WTC11 (cell line): Measurements from ENCODE around the gene UNC79.

Source experiments
- ATF2 ChIP-seq: sonication (generic); formaldehyde crosslinking; IDR thresholded peaks from 2 replicates; pipeline ENCODE4 v1.8.1; 2022; ENCODE audit warnings: low read depth, missing genetic modification reagents, borderline replicate concordance
- ATF3 ChIP-seq: sonication (generic); formaldehyde crosslinking; conservative IDR thresholded peaks from 2 replicates; pipeline ENCODE4 v1.8.1; 2022; ENCODE audit warnings: mild to moderate bottlenecking, missing genetic modification reagents
- CTCF ChIP-seq: fragments of 200-600 bp; IDR thresholded peaks from 2 replicates; pipeline ENCODE4 v1.8.0; 2022; ENCODE audit warnings: antibody characterized with exemption
- MAX ChIP-seq: sonication (generic); formaldehyde crosslinking; IDR thresholded peaks from 2 replicates; pipeline ENCODE4 v1.8.0; 2022; ENCODE audit warnings: mild to moderate bottlenecking, missing genetic modification reagents
- RELA ChIP-seq: sonication (generic); formaldehyde crosslinking; IDR thresholded peaks from 2 replicates; pipeline ENCODE4 v1.8.1; 2022; ENCODE audit warnings: missing genetic modification reagents, mild to moderate bottlenecking, borderline replicate concordance
- TCF7 ChIP-seq: sonication (generic); formaldehyde crosslinking; IDR thresholded peaks from 2 replicates; pipeline ENCODE4 v1.8.0; 2022; ENCODE audit warnings: mild to moderate bottlenecking, low read depth, missing genetic modification reagents, moderate library complexity
- ZNF263 ChIP-seq: sonication (generic); formaldehyde crosslinking; IDR thresholded peaks from 2 replicates; pipeline ENCODE4 v1.8.1; 2022; ENCODE audit warnings: low read depth, mild to moderate bottlenecking, moderate library complexity, missing genetic modification reagents

- TF ChIP-seq CTCF: no peak
- TF ChIP-seq ATF2 (CRISPR knock-in tag): no peak
- no peak for TF ChIP-seq TCF7 (CRISPR knock-in tag)
- no peak for TF ChIP-seq RELA
- no peak for TF ChIP-seq ZNF263 (CRISPR knock-in tag)
- no peak for TF ChIP-seq MAX (CRISPR knock-in tag)
- no peak for TF ChIP-seq ATF3 (CRISPR knock-in tag)
Observed at GRCh38 chr14:93693914-93694313, 263.2 kb downstream of the UNC79 start.
